Trophoblast cell (in vitro differentiated cells and primary cell): ENCODE results near the gene NRXN3.

ENCODE experiments used
- DNase-seq, 2 donors: peaks; one replicate each; pipeline ENCODE4 v3.0.0-alpha.2; 2016
- H2AFZ ChIP-seq: 2 replicates; pipeline ENCODE4 v1.6.1; 2013; ENCODE audit warnings: low read length, moderate library complexity, mild to moderate bottlenecking; ENCODE audit not compliant: insufficient read depth, poor library complexity
- H2AK5ac ChIP-seq: 2 replicates; pipeline ENCODE4 v1.6.1; 2013; ENCODE audit warnings: mild to moderate bottlenecking, low read length
- H2BK120ac ChIP-seq: 2 replicates; pipeline ENCODE4 v1.6.1; 2013; ENCODE audit warnings: low read length, mild to moderate bottlenecking, moderate library complexity; ENCODE audit not compliant: insufficient read depth, poor library complexity
- H2BK12ac ChIP-seq: 2 replicates; pipeline ENCODE4 v1.6.1; 2013; ENCODE audit warnings: mild to moderate bottlenecking, low read length, moderate library complexity
- H2BK5ac ChIP-seq: 2 replicates; pipeline ENCODE4 v1.6.1; 2013; ENCODE audit warnings: low read length, low read depth, moderate library complexity, mild to moderate bottlenecking; ENCODE audit not compliant: poor library complexity
- H3K14ac ChIP-seq: 2 replicates; pipeline ENCODE4 v1.6.1; 2013; ENCODE audit warnings: mild to moderate bottlenecking, low read length
- H3K18ac ChIP-seq: 2 replicates; pipeline ENCODE4 v1.6.1; 2013; ENCODE audit warnings: mild to moderate bottlenecking, low read length
- H3K23ac ChIP-seq: 2 replicates; pipeline ENCODE4 v1.6.1; 2013; ENCODE audit warnings: low read length
- H3K27ac ChIP-seq: 2 replicates; pipeline ENCODE4 v1.5.1; 2013; ENCODE audit warnings: low read depth, mild to moderate bottlenecking, inconsistent platforms, low read length, moderate library complexity
- H3K27me3 ChIP-seq: 2 replicates; pipeline ENCODE4 v1.6.1; 2013; ENCODE audit warnings: inconsistent platforms, mild to moderate bottlenecking, low read length, moderate library complexity; ENCODE audit not compliant: insufficient read depth
- H3K36me3 ChIP-seq, 2 experiments: 1 replicate in 1 of 2; 2 replicates in 1 of 2; pipeline ENCODE4 v1.6.1; 2013; ENCODE audit warnings: low read length in 2 of 2, mild to moderate bottlenecking in 2 of 2, moderate library complexity in 1 of 2; ENCODE audit not compliant: insufficient read depth in 2 of 2, control insufficient read depth in 1 of 2
- H3K4ac ChIP-seq: 2 replicates; pipeline ENCODE4 v1.6.1; 2013; ENCODE audit warnings: low read depth, mild to moderate bottlenecking, low read length, moderate library complexity
- H3K4me1 ChIP-seq, 2 experiments: 1 replicate in 1 of 2; 2 replicates in 1 of 2; pipeline ENCODE4 v1.6.1; 2013; ENCODE audit warnings: low read length in 2 of 2, mild to moderate bottlenecking in 2 of 2, moderate library complexity in 1 of 2; ENCODE audit not compliant: insufficient read depth in 2 of 2, control insufficient read depth in 1 of 2
- H3K4me2 ChIP-seq: 2 replicates; pipeline ENCODE4 v1.6.1; 2013; ENCODE audit warnings: inconsistent platforms, mild to moderate bottlenecking, low read length, moderate library complexity
- H3K4me3 ChIP-seq: 2 replicates; pipeline ENCODE4 v1.5.1; 2013; ENCODE audit warnings: mild to moderate bottlenecking, low read depth, low read length, inconsistent platforms
- H3K79me1 ChIP-seq: one replicate; pipeline ENCODE4 v1.6.1; 2013; ENCODE audit warnings: low read length
- H3K79me2 ChIP-seq: 2 replicates; pipeline ENCODE4 v1.6.1; 2013; ENCODE audit warnings: low read length, mild to moderate bottlenecking; ENCODE audit not compliant: control insufficient read depth, insufficient read depth, poor library complexity
- H3K9ac ChIP-seq: 2 replicates; pipeline ENCODE4 v1.6.1; 2013; ENCODE audit warnings: mild to moderate bottlenecking, low read length
- H3K9me3 ChIP-seq: 2 replicates; pipeline ENCODE4 v1.6.1; 2013; ENCODE audit warnings: low read depth, mild to moderate bottlenecking, control low read depth, inconsistent platforms, low read length; ENCODE audit not compliant: insufficient read depth
- H4K12ac ChIP-seq: 2 replicates; pipeline ENCODE4 v1.6.1; 2013; ENCODE audit warnings: low read depth, mild to moderate bottlenecking, low read length, moderate library complexity
- H4K8ac ChIP-seq: 2 replicates; pipeline ENCODE4 v1.6.1; 2013; ENCODE audit warnings: low read depth, mild to moderate bottlenecking, low read length, moderate library complexity
- H4K91ac ChIP-seq: one replicate; pipeline ENCODE4 v1.6.1; 2013; ENCODE audit warnings: low read depth, mild to moderate bottlenecking, low read length, moderate library complexity
- WGBS: extraction: QIAGEN DNeasy Blood & Tissue Kit; methylation state at CpG from one replicate; pipeline ENCODE4 v1.1.7; 2013; ENCODE audit warnings: missing lambda C conversion rate; ENCODE audit not compliant: insufficient read length, insufficient coverage; ENCODE audit errors: extremely low coverage; 5-methylcytosine and 5-hydroxymethylcytosine counted together

Gene NRXN3

DNA sequence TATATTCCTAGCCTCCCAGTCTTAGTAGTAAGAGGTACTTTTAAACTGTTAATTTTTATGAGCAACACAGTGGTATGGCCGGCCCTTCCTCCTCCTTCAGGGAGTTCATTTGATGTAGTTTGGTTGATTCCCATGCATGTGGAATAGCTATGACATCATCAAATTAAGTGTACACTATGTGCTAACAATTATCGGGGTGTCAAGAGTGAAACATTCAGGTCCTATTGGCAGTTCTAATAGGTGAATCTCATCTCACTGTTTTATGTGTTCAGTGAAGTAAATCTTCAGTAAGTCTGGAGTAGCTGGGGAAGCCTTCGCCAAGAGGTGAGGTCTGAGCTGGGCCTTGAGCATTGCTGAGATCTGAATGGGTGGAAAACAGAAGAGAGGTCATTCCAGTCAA is 1384.6 kb downstream of the NRXN3 start:
- Histone ChIP-seq H4K12ac (no peak overlapping the region), H4K91ac (no peak overlapping the region), H3K79me1 (no peaks in the 10 kb centered on the region), H3K9me3 (no peaks in the 10 kb centered on the region), H2BK5ac (no peak overlapping the region), H3K4me2 (no peak overlapping the region), H3K4me3 (no peak overlapping the region), H3K4ac (no peak overlapping the region), H3K36me3 (no peaks in the 10 kb centered on the region), H3K27ac (no peak overlapping the region), H3K4me1 (peaks cover 8 to 10% of the 10 kb centered on the region in 2 experiments), H3K27me3 (no peaks in the 10 kb centered on the region), H2BK12ac (no peak overlapping the region), H2AFZ (no peak overlapping the region), H3K9ac (no peak overlapping the region), H3K79me2 (no peaks in the 10 kb centered on the region), H3K14ac (no peak overlapping the region), H4K8ac (no peak overlapping the region), H2BK120ac (no peak overlapping the region), H2AK5ac (no peak overlapping the region), H3K18ac (no peak overlapping the region), H3K23ac (no peak overlapping the region)
- WGBS = no CpG with 5 or more reads among the region's 3 CpGs
- DNase-seq = no peak

DNA sequence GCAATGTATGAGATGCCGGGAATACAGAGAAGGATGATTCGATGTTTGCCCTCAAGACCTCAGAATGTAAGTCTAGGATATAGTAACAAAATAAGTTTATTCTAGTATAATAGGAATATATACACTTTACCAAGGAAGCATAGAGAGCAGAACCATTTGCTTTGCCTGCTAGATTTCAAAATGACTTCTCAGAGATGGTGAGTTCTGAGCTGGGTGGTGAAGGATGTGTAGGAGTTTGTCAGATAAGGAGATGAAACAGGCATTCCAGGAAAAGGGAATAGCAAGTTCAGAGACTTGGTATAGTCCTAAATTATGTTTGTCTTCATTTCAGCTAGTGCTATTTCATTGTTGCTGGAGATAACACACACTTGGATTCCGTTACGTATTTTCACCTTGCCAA is 1385.3 kb downstream of the NRXN3 start:
- Histone ChIP-seq H2BK120ac (no peak overlapping the region), H2AFZ (no peak overlapping the region)
- no CpG with 5 or more reads among the region's 4 CpGs for WGBS

DNA sequence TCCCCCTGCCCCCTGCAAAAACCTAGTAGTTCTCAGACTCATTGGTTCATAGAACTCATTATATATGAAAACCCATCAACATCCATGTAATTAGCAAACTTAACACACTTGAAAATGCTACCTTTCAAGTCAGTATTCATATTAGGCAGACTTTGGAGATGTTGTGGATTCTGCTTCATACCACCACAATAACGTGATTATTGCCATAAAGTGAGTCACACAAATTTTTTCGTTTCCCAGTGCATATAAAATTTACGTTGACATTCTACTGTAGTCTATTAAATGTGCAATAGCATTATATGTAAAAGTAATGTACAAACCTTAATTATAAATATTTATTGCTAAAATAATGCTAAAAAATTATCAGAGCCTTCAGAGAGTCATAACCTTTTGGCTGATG is 1387.1 kb downstream of the NRXN3 start:
- no peak overlapping the region for H2AFZ ChIP-seq
- no peak overlapping the region for H4K8ac ChIP-seq
- H3K14ac ChIP-seq = no peak overlapping the region
- no peak overlapping the region for H3K4ac ChIP-seq
- no peak overlapping the region for H3K23ac ChIP-seq
- H3K79me1 ChIP-seq = no peaks in the 10 kb centered on the region
- peaks cover 4 to 6% of the 10 kb centered on the region in 2 experiments for H3K4me1 ChIP-seq
- no peak overlapping the region for H3K4me2 ChIP-seq
- H3K27me3 ChIP-seq = no peaks in the 10 kb centered on the region
- H2BK5ac ChIP-seq = no peak overlapping the region
- no peak overlapping the region for H4K12ac ChIP-seq
- no peak overlapping the region for H3K27ac ChIP-seq
- H3K36me3 ChIP-seq = no peaks in the 10 kb centered on the region
- no peaks in the 10 kb centered on the region for H3K9me3 ChIP-seq
- no peaks in the 10 kb centered on the region for H3K79me2 ChIP-seq
- no peak overlapping the region for H3K4me3 ChIP-seq
- H3K18ac ChIP-seq = no peak overlapping the region
- H2BK12ac ChIP-seq = no peak overlapping the region
- no peak overlapping the region for H3K9ac ChIP-seq
- no peak for DNase-seq
- H2AK5ac ChIP-seq = no peak overlapping the region
- H4K91ac ChIP-seq = no peak overlapping the region
- H2BK120ac ChIP-seq = no peak overlapping the region
- WGBS = no CpG with 5 or more reads among the region's 3 CpGs

More for the DNA sequence above, 1385.3 kb downstream of the NRXN3 start:
- no peak overlapping the region for H4K8ac ChIP-seq
- no peak overlapping the region for H3K14ac ChIP-seq
- no peak overlapping the region for H2BK5ac ChIP-seq
- H3K9ac ChIP-seq = no peak overlapping the region
- H3K18ac ChIP-seq = no peak overlapping the region
- H2BK12ac ChIP-seq = no peak overlapping the region
- no peak overlapping the region for H3K27ac ChIP-seq
- no peak overlapping the region for H4K12ac ChIP-seq
- H3K4me3 ChIP-seq = no peak overlapping the region
- no peak overlapping the region for H3K23ac ChIP-seq
- H3K27me3 ChIP-seq = no peaks in the 10 kb centered on the region
- H4K91ac ChIP-seq = no peak overlapping the region
- H3K4ac ChIP-seq = no peak overlapping the region
- H3K4me1 ChIP-seq = peaks cover 8 to 10% of the 10 kb centered on the region in 2 experiments
- H2AK5ac ChIP-seq = no peak overlapping the region
- no peak overlapping the region for H3K4me2 ChIP-seq
- H3K36me3 ChIP-seq = no peaks in the 10 kb centered on the region
- DNase-seq = no peak
- H3K9me3 ChIP-seq = no peaks in the 10 kb centered on the region
- H3K79me2 ChIP-seq = no peaks in the 10 kb centered on the region
- H3K79me1 ChIP-seq = no peaks in the 10 kb centered on the region

DNA sequence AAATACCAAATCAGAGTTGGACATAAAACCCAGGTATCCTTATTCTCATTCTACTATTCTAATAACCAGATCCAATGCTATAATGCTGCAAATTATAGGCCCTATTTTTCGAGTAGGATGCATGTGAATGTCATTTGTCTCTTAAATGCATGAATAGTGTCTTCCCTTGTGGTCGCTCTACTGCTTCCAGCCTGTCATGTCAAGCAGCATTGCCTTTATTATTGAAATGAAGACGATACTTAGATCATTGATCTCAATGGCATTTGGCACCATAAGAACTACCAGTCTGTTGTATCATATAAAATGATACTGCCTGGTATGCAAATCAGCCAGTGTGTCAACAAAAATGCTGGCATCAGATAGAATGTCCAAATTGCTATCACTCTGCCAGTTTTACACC is 1392.0 kb downstream of the NRXN3 start:
- no CpG with 5 or more reads among the region's 3 CpGs for WGBS
- no peak overlapping the region for H3K23ac ChIP-seq
- no peak overlapping the region for H2BK120ac ChIP-seq
- no peak overlapping the region for H4K8ac ChIP-seq
- no peak overlapping the region for H3K18ac ChIP-seq
- no peak overlapping the region for H3K4ac ChIP-seq
- no peaks in the 10 kb centered on the region for H3K9me3 ChIP-seq
- no peak overlapping the region for H3K9ac ChIP-seq
- H2BK5ac ChIP-seq = no peak overlapping the region
- H4K12ac ChIP-seq = no peak overlapping the region
- H3K79me1 ChIP-seq = no peaks in the 10 kb centered on the region
- no peaks in the 10 kb centered on the region for H3K27me3 ChIP-seq
- H3K14ac ChIP-seq = no peak overlapping the region
- H4K91ac ChIP-seq = no peak overlapping the region
- H2AFZ ChIP-seq = no peak overlapping the region
- H3K36me3 ChIP-seq = no peaks in the 10 kb centered on the region
- no peak overlapping the region for H2AK5ac ChIP-seq
- H3K4me1 ChIP-seq = no peaks in the 10 kb centered on the region
- H2BK12ac ChIP-seq = no peak overlapping the region
- DNase-seq = no peak
- no peak overlapping the region for H3K4me2 ChIP-seq
- H3K27ac ChIP-seq = no peak overlapping the region
- no peaks in the 10 kb centered on the region for H3K79me2 ChIP-seq
- no peak overlapping the region for H3K4me3 ChIP-seq
